Stimulated activated naive CD4-positive, alpha-beta T cell (primary cell): ENCODE results near the gene ZFAND3.

Source experiments
- DNase-seq, 6 experiments: peaks; one replicate each; lab custom pipeline; 2025; lab: John Stamatoyannopoulos, UW

ZFAND3 gene

DNA sequence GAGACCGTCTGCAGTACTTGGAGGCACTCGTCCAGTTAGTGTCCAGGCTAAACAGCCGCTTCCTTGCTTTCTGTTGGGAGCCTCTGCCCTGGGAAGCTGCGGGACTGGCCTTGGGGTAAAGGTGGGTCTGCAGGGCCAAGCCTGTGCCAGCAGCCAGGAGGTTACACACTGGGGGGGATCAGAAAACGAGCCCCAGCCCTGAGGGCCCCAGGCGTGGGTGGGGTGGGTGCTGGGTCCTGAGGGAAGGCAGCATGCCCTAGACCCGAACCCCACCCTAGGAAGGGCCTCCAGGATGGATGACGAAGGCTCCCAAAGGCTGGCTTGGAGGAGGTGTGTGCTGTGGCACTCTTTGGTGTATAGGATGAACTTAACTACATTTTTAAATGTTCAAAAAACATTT, 335.2 kb downstream of the ZFAND3 start:
- no peak for DNase-seq

DNA sequence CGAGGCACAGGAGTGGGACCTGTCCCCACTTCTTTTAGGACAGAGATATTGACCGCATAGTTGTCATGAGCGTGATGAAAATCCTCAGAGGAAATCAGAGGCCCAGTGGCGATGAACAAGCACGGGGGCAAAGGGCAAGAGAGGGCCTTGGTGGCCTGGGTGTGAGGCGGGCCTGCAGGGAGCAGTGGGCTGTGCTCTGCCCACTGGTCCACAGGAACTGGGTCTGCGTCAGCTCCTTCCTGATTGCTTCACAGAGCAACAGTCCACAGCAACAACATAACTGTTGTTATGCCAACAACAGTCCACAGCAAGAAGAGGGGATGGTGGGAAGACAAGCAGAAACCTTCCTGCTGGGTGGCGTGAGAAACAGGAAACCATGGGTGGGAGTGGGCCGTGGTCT, 335.6 kb downstream of the ZFAND3 start:
- DNase-seq, result no peak

DNA sequence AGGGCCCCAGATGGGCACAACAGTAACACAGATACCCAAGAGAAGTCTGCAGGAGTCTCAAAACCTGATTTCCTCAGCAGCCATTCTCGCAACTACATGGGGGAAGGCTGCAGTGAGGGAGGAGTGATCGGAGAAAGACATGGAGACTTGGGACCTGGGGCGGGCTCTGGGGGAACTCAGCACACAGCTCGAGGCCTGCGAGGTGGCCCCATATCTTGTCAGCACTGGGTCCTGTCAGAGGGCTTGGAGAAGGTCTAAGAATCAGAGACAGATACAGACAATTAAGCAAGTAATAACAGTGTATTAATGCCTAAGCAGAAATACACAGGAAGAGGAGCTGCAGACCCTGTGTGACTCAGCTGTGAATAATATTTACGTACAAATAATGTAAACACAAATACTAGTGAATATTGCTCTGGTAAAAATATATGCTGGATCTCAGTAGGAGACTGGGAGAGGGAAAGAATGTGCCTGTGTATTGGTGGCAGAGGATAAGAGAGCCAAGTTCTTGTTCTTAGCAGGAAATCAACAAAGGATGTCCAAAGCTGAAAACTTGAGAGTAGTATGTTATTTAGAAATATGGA, 336.2 kb downstream of the ZFAND3 start:
- DNase-seq, result no peak

DNA sequence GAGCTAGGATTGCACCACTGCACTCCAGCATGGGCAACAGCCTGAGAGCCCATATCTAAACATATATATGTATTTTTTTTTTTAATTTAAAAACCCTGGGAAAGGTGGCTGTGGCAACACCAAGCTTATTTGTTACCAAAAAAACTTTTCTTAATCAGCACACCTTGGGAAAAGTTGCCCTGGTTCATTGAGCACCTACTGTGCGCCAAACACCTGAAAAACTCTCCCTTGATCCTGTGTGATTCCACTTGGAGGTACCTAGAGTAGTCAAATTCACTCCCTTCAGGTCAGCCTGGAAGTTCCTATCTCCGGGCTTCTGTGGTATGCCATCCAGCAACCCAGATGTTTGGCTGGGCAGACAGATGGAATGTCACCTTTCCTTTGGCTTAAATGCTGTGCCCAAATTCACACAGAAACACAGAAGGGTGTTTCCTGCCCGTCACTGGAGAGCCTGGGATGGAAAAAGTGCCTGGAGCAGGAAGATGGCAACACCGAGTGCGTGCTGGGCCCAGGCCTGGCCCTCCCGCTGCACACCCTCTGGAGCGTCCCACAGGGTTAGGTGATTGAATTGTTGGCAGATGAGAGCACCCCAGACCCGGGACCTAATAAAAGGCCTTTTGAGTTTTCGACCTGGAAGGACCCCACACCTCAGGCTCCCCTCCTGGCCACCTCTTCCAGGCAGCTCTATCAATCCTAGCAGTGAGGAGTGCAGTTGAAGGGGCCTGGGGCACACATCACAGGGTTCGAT, 337.5 kb downstream of the ZFAND3 start:
- DNase-seq, result no peak

DNA sequence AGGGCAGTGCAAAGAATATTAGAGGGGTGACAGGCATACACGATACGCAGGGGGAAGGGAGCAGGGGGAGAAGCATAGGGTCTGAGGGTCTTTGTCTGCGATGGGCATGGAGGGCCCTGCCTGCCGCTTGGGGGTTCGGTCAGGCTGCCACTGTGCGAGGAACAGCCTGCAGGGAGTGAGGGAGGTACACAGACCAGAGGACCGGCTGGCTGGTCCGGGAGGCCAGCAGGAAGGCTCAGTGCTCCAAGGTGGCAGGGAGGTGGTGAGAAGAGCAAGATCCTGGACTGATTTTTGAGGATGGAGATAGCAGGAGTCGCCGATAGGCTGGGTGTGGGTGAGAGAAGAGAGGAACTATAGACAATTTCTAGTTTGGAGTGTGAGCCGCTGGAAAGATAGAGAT, 338.4 kb downstream of the ZFAND3 start:
- no peak for DNase-seq

DNA sequence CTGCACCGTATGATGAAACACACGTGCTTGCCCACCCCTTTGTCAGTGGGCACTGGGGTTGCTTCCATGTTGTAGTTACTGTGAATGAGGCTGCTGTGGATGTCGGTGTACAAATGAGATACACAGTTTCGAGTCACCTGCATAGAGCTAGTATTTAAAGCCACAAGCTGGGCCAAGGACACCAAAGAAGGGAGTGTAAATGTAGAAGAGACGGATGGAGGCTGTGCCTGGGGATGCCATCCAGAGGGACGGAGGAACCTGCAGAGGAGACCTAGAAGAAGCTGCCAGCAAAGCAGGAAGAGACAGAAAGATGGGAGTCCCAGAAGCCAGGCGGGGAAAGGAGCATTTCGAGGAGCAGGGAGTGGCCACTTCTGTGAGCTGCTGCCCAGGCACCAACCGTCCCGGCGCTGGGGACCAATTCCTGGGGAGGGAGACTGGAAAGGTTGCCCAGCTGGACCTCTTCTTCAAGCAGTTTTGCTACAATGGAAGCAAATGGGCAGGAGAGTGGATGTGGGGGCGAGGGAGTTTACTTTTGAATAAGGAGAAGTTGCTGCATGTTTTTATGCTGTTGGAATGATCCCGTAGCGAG, 339.3 kb downstream of the ZFAND3 start:
- no peak for DNase-seq

DNA sequence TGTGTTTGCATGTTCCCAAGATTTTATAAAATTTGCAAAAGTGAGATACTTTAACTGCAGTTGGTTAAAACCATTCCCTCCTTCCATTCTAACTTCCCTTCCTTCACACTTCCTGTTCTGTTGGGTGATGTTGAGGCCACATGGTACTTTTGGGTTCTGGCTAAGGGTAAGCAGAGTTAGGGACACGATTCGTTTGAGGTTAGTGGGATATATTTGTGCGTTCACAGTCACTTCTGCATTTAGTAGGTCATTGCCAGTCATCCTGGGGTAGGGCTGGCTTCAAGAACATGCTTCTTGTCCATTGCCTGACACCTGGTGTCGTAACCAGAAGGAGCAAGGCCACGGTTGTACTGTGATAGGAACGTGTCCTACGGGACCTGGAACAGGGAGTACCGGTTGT, 340.1 kb downstream of the ZFAND3 start:
- no peak for DNase-seq

DNA sequence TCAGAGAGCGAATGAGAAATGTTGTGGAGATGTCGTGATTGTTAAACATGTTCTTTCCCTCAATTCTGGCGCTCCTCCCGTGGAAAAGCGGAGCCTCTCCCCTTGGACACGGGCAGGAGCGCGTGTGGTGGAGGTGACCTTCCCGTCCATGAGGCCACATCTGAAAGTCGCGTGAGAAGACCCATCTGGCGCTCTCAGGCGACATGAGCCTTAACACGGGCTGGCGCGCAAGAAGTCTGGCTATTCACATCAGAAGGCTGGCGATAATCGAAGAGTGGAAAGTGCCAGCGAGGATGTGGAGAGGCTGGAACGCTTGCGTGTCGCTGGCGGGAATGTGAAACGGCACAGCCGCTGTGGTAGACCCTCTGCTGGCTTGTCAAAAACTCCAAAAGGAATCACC, 341.3 kb downstream of the ZFAND3 start:
- DNase-seq, result no peak

DNA sequence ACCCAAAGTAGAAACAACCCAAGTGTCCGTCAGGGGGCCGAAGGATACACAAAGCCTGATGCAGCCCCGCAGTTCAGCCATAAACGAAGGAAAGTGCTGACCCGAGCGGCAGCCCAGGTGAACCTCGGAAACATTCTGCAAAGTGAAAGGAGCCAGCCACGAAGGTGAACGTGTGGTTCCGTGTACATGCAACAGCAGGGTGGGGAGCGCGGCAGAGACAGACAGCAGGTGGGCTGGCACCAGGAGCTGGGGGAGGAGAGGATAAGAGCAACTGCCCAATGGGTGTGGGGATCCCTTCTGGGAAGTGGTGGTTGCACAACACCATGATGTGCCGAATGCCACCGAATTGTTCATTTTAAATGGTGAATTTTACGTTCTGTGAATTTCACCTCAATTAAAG, 341.8 kb downstream of the ZFAND3 start:
- no peak for DNase-seq

DNA sequence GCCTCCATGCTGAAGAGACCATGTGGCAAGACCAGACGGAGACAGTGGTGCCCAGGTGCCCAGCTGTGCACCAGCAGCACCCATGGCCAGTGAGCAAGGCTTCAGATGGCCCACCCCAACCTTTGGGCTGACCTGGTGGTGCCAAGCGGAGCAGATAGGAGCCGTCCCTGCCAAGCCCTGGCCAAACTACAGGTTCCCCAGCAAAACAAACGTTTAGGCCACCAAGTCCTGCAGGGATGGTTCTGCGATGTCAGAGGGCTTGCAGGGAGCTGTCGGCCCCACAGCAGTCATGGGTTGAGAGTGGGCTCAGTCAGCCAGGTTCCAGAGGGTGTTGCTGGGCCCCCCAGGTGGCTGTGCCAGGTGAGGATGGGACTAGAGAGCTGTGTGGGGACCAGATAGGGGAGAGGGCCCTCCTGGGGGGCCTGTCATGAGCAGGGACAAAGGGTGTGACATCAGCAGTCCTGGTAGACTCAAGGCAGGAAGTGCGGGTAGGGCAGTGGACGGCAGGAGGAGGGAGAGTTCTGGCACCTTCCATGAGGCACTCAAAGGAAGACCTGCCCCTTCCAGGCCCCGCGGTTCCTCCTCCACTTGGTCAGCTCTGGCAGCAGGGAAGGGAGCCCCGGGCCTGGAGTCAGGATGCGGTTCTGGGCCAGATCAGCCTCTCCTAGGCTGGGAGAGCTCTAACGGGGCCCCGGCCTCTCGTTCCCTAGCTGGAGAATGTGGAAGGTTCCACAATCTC, 342.4 kb downstream of the ZFAND3 start:
- no peak for DNase-seq

DNA sequence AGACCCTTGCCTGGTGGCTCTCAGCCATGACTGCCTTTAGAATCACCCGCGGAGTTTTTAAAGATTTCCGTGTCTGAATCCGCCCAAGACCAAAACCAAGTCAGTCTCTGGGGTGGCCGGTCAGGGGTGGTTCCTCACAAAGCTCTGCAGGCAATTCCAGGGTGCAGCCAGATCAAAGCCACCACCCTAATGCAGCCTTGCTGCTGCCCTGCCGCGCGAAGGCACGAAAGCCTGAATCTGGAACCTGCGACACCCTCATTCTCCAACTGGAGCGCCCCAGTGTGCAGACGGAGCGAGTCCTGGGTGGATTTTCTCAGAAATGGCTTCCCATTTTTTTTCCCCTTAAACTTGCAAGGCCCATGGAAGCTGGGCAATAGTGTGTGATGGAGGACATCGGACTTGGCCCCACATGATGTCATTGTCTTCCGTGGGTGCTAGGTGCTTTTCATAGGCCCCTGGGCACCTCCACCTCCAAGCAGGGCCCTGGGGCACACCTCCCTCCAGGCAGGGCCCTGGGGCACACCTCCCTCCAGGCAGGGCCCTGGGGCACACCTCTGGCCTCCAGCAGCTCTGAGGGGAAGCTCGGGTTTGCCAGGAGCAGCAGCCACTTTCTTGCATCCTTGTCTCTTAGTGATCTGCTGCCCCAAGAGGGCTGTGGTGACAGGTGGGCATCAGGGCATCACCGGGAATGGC, 343.1 kb downstream of the ZFAND3 start:
- no peak for DNase-seq

DNA sequence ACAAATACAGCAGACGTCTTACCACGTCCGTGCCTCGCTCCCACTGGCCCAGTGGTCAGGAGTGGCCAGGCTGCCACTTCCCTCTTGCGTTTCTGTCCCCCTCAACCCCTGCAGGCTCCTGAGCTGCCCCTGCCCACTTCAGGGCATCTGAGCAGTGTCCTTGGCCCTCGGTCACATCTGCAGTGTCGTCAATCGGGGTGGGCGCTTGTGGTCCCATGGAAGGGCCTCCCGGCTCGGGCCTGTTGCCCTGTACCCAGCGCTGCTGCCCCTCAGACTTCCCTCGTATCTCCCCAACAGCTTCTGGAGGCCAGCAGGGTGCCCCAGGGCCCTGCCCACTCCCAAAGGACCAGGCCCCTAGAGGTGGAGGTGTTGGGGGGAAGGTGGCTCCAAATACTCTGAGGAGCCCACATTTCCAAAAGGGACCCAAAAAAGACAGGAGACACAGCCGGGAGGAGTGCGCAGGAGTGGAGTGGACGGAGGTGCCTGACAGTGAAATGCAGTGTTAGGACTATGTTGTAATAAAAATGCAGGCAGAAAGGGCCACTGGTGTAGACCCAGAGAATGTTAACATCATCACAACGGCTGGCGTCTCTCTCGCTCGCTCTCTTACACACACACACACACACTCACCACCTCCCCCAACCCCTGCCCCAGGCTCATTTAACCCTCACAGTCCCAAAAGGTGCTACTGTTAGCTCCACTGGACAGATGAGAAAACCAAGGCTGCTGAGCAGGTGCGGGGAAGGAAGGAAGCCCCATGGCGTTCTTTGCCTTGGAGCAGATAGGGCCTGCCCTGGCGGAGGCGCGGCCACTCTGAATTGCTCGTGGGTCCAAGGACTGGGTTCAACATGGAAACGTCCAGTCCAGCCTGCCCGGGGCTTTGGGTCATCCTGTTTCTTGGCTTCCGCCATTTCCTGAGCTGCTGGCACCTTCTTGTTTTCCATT, 343.9 kb downstream of the ZFAND3 start:
- DNase-seq, result no peak

DNA sequence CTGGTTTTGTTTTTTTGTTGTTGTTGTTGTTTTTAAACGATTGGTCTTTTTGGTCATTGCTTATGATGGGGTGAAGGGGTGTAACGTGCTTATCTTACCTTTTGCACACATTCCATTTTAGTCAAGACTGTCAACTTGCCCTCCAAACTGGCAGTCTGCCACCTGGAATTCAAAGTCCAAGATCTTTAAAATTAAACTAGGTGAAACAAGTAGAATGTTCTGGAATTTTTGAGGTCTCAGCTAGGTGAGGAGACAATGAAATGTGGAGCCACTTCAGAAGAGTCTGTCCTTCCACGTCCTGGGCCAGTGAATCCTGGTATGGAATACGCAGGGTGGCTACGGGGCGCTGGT, 344.6 kb downstream of the ZFAND3 start:
- DNase-seq, result no peak

DNA sequence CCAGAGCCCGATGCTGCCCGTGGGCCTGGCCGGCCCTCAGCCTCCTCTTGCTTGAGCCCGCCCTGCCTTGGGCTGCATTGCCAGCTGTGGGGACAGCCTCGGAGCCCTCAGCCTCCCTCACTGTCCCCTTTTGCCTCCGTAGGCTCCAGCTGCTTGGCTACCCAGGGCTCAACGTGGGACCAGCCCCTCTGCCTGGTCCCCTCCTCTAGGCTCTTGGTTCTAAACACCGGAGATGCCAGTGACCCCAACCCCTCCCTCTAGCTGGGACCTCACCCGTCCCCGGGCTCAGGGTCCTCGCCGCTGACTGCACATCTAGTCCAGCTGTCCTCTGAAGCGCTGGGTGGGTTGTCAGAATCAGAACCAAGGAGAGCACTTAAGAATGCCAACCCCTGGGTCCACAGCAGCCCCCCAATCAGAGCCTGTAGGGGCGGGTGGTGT, 345.2 kb downstream of the ZFAND3 start:
- no peak for DNase-seq

DNA sequence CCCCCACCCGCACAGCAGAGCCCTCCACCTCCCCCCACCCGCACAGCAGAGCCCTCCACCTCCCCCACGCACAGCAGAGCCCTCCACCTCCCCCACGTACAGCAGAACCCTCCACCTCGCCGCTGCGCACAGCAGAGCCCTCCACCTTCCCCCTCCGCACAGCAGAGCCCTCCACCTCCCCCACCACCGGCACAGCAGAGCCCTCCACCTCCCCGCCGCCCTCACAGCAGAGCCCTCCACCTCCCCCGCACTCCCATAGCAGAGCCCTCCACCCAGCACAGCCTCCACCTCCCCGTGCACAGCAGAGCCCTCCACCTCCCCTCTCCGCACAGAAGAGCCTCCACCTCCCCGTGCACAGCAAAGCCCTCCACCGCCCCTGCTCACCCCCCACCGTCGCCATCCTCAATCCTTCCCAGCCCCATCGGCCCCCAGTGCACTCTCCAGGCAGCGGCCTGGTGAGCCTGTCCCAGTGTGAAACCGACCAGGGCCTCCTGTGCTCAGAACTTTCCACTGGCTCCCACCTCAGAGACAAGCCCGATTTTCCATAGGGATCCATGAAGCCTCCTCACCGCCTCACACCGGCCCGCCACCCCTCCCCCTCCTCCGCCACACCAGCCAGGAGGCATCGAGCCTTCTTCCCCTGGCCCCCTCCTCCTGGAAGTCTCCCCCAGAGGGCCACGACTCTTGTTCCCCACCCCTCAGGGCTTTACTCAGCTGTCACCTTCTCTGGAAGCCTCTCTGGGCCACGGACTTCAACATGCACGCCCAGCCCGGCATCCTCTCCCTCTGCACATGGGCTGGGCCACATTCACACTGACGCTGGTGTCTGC, 347.1 kb downstream of the ZFAND3 start:
- DNase-seq, result no peak

DNA sequence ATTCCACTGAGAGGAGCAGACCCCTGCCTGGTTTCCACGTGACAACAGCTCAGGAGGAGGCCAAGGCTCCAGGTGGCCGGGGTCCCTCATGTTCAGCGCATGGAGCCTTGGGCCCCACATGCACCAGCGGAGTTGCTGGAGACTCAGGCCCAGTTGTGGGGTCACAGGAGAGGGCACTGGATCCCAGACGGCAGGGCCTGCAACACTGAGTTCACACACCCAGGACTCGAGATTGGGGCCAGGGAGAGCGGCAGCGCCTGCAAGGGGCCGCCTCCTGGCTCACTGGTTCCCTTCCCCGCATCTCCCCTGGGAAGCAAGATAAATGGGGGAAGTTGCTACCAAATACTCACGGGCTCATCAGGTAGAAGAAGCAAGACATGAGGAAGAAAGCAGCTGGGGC, 348.1 kb downstream of the ZFAND3 start:
- no peak for DNase-seq

DNA sequence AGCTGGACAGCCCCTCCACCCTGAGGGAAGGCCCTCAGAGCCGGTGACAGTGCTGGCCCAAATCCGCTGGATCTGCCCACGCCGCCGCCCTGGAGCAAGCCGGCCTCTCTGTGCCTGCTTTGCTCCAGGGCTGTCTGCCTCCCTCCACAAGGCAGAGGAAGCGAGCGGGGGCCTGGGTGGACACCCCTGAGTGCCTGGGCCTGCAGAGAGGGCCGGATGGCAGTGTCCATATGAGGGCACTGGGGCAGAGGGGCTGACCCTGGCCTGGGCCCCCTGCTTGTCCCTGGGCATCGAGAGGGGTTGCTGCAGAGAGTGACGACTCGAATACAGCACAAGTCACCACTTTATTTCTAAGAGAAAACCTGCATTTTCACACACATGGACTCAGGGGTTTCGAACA, 348.6 kb downstream of the ZFAND3 start:
- no peak for DNase-seq

DNA sequence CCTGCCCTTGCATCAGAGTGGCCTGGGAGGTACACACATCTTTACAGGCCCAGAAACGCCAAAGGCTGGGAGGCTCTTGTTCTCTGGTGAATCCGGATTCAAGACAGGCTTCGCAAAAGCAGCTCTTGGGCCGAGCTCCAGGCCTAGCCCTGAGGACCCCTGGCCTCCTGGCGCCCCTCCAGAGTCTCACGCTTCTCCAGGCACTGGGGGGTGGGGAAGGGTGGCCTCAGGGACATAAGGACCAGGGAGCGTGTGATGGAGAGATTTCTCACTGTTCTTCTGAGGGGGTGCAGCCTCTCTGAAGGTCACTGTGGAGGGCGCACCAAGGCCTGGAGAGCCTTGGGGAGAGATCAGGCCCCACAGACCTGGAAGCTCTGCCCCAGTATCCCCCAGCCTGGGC, 349.2 kb downstream of the ZFAND3 start:
- no peak for DNase-seq

DNA sequence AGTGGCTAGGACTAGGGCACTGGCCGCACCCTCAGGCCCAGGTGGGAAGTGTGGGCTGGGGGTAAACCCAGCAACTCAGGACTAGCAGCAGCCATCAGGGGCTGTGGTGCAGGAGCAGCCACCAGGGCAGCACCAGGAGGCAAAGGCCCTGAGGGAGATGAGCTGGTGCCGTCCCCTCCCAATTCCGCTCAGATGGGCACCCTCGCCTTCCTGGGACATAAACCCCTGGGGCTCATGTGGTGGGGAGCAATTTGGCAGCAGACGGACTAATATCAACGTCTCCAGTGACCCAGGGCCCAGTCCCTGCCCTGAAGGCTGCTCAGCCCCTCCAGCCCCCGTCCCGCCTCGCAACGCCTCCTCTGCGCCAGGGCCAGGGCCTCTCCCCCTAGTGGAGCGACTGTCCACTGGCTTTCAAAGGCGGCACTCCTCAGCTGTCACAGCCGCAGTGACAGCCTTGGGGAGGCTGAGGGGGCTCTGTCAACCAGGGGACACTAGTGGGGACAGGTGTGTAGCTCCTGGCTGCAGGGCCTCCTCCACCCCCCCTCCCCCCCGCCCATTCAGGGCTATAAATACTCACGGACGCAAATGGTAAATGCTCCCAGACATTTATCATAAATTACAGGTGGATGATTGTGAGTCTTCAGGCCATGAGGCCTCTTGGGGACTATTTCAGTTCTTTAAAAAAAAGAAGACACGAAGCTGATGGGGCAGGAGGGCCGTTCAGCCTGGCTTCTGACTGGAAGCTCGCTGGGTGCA, 349.9 kb downstream of the ZFAND3 start:
- DNase-seq, result no peak
